ENCODE measurements around the gene AICDA. TPM values are rescaled to one million over a fixed set of nuclear protein-coding genes. Genes with fewer than 3 reads are reported as not detected.
"Not testable (repeated sequence)": the region's sequence is repeated elsewhere in the genome, so short reads cannot be mapped to it uniquely, and the experiment has no call there.

The AICDA gene
- polyA plus RNA-seq, 3 donors: 0.44 to 0.61 (median 0.55) TPM

- not testable (repeated sequence) for DNase-seq (ENCODE audit: extremely low read depth in 1 of 11, low read depth in 9 of 11, low spot score in 4 of 11)
These were observed 12.1 kb upstream of the AICDA start for GRCh38 chr12:8624750-8625149.

DNA sequence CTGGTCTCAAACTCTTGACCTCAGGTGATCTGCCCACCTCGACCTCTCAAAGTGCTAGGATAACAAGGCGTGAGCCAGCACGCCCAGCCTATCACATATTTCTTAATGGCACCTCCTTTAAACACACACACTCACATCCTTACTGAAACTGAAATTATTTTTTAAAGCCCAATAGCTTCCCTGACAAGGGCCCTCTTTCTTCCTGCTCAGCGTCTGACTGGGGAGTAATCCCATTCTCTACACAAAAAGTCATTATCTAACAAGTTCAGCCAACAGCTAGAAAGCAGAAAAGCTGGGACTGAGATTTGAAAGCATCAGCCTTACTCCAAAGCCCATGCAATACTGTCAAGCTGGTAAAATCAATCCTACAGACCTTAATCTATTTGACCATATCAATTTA is 10.0 kb upstream of the AICDA start:
- DNase-seq (ENCODE audit: extremely low read depth in 1 of 11, low read depth in 9 of 11, low spot score in 4 of 11): no peak

DNA sequence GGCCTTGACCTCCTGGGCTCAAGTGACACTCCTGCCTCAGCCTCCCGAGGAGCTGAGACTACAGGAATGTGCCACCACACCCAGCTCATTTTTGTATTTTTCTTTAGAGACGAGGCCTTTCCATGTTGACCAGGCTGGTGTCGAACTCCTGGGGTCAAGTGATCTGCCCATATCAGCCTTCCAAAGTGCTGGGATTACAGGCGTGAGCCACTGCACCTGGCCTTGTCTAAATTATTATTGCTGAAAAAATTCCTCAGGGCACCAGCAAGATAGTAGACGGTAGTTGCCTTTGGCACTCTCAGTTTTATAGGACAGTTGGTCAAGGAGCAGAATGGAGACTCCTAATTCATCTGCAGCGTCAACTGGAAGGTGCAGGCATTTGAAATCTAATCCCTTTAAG is 2.5 kb upstream of the AICDA start:
- DNase-seq (ENCODE audit: extremely low read depth in 1 of 11, low read depth in 9 of 11, low spot score in 4 of 11): no peak

- not testable (repeated sequence) for DNase-seq (ENCODE audit: extremely low read depth in 1 of 11, low read depth in 9 of 11, low spot score in 4 of 11)
These were observed 1.2 kb upstream of the AICDA start for GRCh38 chr12:8613881-8614280.

DNA sequence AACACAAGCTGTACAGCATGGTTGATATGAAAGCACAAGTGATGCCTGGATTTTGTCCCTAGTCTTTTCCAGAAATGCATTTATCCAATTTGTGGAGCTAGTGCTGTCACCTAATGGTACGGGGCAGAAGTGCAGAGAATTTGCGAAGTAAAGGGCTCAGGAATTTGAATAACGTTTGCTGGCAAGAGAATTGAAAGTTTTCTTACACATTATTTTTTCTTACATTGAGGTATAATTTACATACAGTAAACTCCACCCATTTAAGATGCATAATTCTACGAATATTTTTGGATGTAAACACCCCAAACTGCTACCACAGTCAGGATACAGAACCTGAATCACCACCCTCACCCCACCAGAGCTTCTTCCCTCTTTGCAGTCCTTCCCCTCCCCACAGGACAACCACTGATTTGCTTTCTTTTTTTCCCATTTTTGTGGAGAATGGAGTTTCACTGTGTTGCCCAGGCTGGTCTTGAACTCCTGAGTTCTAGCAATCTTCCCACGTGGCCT is 3.5 kb downstream of the AICDA start:
- peak in 4 of 11 donors; percentile 19 to 38 (median 32) for DNase-seq (ENCODE audit: extremely low read depth in 1 of 11, low read depth in 9 of 11, low spot score in 4 of 11)

DNA sequence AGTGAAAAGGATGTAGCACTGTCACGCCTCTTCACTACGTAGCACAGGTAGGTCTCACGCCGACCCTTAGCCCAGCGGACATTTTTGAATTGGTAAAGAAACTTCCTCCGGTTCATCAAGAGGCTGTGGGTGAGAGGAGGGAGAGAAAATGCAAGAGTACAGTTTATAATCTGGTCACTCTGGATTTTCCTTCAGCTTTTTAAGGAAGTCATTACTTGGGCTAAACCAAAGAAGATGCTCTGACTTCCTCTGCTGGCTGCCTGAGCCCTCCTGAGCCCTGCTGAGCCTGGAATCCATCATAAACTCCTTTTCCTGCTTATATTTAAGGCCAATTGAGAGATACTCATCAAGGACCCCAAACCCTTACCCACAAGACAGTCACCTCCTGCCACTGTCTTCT is 5.8 kb downstream of the AICDA start:
- no peak for DNase-seq (ENCODE audit: extremely low read depth in 1 of 11, low read depth in 9 of 11, low spot score in 4 of 11)

DNA sequence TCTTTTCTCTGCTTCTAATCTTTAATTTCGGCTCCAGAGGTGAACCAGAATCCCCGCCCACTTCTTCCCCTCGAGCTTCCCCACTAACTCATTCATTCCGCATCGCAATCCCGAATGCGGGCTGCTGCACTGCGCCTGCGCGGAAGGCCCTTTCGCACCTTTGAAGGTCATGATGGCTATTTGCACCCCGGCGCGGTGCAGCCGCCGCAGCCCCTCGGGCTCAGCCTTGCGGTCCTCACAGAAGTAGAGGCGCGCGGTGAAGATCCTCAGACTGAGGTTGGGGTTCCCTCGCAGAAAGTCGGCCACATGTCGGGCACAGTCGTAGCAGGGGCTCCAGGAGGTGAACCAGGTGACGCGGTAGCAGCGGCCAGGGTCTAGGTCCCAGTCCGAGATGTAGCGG is 7.6 kb downstream of the AICDA start:
- no peak for DNase-seq (ENCODE audit: extremely low read depth in 1 of 11, low read depth in 9 of 11, low spot score in 4 of 11)

GRCh38 chr12:8603856-8604255 is 8.8 kb downstream of the AICDA start:
- no peak for DNase-seq (ENCODE audit: extremely low read depth in 1 of 11, low read depth in 9 of 11, low spot score in 4 of 11)

DNA sequence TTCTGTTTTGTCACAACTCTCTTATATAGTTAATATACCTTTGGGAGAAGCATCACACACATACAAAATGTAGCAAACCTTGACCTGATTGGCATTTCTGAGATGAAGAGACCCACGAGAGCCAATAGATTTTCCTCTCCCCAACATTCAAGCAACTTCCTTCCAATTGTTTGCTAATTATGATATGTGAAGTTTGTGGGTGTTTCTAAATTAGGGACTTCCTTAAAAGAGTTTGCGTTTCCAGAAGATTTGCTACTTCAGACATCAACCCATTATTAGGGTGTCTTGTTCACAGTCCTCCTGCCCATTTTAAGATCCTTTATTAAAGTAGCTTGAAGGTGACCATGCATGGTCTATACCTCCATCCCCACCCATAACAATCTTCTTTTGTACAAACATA is 9.4 kb downstream of the AICDA start:
- DNase-seq (ENCODE audit: extremely low read depth in 1 of 11, low read depth in 9 of 11, low spot score in 4 of 11): no peak

GRCh38 chr12:8596561-8596960 is 16.1 kb downstream of the AICDA start:
- DNase-seq (ENCODE audit: extremely low read depth in 1 of 11, low read depth in 9 of 11, low spot score in 4 of 11): no peak

DNA sequence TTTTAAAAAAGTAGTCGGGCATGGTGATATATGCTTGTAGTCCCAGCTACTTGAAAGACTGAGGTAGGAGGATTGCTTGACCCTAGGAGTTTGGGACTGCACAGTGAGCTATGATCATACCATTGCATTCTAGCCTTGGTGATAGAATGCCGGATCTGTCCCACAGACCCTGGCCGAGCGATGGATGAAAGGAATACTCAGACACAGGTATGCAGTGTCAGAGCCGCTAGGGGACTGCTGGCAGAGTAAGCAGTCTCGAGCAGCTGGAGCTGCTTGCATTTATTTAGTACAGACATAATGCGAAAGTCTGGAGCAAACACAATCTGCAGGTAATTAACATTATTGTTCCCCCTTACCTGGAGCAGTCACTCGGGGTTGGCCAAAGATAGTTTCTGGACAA is 18.6 kb downstream of the AICDA start:
- no peak for DNase-seq (ENCODE audit: extremely low read depth in 1 of 11, low read depth in 9 of 11, low spot score in 4 of 11)

- DNase-seq (ENCODE audit: extremely low read depth in 1 of 11, low read depth in 9 of 11, low spot score in 4 of 11): no peak
These were observed 19.4 kb downstream of the AICDA start for GRCh38 chr12:8593246-8593645.

DNA sequence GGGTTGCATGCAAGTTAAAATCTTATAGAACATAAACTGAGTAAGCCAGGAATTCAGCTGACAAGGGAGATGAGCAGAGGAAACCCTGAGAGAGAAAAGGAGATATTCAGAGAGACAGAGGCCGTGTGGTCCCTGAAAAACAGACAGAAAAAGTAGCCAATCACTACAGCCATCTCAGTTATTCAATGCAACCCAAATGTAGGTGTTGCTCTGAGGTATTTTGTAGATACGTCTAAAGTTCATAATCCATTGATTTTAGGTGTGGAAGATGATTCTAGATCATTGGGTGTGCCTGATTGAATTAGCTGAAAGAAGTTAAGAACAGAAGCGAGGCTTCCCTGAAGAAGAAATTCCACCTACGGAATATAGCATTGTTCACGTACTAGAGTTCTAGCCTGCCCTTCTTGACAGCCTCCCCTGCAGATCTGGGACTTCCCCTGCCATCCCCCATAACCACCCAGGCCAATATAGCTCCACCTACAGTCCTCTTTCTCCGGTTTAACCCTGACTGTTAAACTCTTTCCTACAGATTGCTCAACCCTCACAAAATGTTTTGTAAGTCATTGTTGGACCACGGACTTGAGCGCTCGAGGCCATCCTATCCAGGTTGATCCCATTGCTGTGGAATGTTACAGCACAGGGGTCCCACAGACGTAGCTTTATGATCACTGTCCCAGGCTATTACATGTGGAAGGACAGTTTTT is 21.7 kb downstream of the AICDA start:
- no peak for DNase-seq (ENCODE audit: extremely low read depth in 1 of 11, low read depth in 9 of 11, low spot score in 4 of 11)

DNA sequence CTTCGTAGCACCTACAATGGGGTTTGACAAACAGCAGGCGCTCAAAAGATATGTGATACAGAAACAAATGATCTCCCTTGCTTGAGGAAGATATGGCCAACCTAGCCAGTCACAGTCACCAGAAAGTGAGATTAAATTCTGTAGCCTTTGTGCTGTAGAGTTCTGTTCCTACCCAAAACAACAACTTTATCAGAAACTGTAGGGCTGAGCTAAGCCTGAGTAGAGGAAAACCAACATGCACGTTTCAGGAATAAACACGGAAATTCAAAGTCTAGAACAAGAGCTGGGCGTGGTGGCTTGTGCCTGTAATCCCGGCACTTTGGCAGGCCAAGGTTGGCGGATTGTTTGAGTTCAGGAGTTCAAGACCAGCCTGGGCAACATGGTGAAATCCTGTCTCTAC is 23.0 kb downstream of the AICDA start:
- no peak for DNase-seq (ENCODE audit: extremely low read depth in 1 of 11, low read depth in 9 of 11, low spot score in 4 of 11)

- DNase-seq (ENCODE audit: extremely low read depth in 1 of 11, low read depth in 9 of 11, low spot score in 4 of 11): not testable (repeated sequence)
These were observed 28.2 kb downstream of the AICDA start for GRCh38 chr12:8584478-8584877.

DNA sequence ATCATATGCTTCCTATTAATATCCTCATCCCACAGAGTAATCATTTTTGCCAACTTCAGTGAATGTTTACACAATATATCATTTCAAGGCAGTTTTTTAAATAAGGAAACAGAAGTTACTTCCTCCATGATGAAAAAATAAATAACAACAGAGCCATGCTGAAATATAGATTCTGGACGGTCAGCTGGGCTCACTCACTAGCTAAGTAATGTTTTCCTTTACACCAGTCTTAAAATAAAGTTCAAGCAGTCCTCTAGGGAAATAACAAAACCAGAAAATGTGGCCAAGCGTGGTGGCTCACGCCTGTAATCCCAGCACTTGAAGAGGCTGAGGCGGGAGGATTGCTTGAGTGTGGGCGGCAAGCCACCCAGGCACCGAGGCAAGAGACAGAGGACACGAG is 28.7 kb downstream of the AICDA start:
- DNase-seq (ENCODE audit: extremely low read depth in 1 of 11, low read depth in 9 of 11, low spot score in 4 of 11): peak in 3 of 11 donors; percentile 9 to 13 (median 12)

DNA sequence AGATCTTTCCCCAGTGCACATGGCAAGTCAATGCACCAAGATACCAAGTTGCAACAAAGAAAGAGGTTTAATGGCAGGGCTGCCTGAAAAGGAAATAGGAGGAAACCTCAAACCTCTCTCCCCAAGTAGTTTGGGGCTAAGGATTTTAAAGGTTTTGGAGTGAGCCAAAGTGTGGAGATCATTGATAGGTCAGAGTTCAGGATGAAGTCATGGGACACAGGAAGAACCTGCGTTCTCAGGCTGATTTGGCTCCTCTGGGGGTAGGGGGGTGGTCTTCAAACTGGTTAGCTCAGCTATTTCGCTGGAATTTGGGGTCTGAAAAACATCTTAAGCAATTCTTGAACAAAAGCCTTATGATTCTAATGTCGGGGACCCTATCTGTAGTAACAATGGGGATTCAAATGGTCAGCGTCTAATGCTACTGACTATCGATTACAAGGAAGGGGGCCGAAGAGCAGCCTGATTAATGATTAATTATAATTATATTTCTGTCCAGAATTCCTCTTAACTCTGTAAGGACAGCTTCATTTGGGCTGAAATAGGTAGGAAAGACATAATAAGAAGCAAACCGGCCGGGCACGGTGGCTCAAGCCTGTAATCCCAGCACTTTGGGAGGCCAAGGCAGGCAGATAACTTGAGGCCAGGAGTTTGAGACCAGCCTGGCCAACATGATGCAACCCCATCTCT is 31.4 kb downstream of the AICDA start:
- DNase-seq (ENCODE audit: extremely low read depth in 1 of 11, low read depth in 9 of 11, low spot score in 4 of 11): no peak

- DNase-seq (ENCODE audit: extremely low read depth in 1 of 11, low read depth in 9 of 11, low spot score in 4 of 11): no peak
These were observed 34.8 kb downstream of the AICDA start for GRCh38 chr12:8577879-8578278.

DNA sequence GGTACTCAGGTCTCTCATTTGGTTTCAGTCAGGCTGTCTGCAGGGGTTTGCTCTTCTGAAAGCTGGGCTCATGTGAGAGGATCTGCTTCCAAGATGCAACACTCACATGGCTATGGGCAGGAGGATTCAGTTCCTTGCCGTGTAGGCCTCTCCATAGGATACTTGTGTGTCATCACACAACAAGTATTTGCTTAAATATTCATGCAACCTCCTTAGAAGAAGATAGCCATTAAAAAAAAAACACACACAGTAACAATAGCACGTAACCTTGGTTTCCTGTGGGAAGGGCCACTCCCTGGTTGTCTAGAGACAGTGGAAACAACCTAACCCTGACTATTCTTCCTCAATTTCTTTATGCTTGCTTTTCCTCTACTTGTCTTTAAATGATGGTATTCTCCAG is 40.2 kb downstream of the AICDA start:
- no peak for DNase-seq (ENCODE audit: extremely low read depth in 1 of 11, low read depth in 9 of 11, low spot score in 4 of 11)

DNA sequence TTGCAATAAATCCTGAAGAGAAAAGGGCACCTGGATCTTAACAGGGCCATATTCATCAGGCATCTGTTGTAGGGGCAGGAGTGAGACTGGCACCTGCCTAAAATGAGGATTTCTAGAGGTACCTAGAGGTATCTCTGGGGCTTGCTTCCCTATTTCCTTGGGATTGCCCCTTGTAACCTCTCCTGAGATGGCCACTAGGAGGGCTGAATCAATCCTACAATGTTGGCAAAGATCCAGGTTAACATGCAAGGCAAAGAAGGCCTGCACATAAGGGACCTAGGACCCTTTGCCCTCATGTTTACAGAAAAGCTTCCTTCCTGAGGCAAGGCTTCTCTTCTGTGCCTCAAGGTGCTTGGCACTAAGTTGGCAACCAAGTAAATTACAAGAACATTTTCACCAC is 46.1 kb downstream of the AICDA start:
- DNase-seq (ENCODE audit: extremely low read depth in 1 of 11, low read depth in 9 of 11, low spot score in 4 of 11): no peak

DNA sequence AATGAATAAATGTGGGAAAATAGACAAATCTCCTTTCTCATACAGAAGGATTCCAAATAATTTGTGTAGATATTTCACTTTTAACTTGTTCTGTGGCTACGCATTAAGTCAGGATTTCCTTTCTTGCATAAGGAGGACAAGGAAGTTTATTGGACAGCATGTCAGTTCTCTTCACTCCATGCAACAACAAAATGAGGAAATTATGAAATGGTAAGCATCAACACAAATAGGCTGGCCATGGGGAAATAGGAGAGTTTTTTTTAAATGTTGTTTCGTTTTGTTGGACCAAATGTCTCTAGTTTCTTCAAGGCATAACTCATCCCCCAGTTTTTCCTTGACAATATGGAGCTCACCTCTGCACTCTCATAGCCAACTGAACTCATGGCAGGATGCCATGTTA is 46.6 kb downstream of the AICDA start:
- not testable (repeated sequence) for DNase-seq (ENCODE audit: extremely low read depth in 1 of 11, low read depth in 9 of 11, low spot score in 4 of 11)

Measured in renal cortex interstitium (tissue), 11 donors.